Measurements from ENCODE around the gene LRWD1.
"Not testable (repeated sequence)": the region's sequence is repeated elsewhere in the genome, so short reads cannot be mapped to it uniquely, and the experiment has no call there.

The LRWD1 gene

GRCh38 chr7:102469351-102469971 is 4.7 kb downstream of the LRWD1 start:
- no peak for DNase-seq (ENCODE audit: low spot score)

DNA sequence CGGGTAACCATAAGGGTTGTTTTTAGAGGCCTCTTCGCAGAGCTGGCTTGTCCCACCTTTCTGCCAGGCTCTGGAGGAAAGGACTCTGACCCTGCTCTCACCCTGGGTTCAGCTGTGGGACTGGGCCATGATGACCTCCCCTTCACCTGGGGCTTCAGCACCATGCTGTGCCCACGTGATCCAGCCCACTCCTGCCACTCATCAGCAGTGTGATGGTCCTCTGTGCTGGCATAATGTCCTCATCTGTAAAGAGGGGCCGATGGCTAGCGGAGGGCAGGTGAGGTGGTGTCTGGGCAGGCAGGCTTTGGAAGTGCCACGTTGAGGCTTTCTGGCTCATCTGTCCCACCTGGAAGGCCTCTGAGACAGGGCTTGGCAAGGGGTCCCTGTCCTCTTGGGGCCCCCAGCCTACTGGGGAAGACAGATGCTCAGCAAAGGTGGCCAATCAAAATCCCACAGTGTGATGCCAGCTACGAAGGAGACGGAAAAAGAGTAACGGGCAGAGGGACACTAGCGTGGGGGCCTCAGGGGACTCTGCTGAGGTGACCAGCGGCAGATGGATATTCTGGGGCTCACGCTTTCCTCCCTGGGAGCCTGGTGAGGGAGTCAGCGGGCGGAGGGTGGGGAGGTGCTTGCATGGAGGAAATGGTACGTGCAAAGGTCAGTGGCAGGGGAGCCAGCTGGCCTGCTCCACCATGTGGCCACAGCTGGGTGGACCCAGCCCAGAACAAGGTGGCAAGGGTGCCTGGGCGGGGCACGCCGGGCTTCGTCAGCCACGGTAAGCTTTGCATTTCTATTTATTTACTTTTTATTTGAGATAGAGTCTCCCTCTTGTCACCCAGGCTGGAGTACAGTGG is 5.4 kb downstream of the LRWD1 start:
- DNase-seq (ENCODE audit: low spot score), result no peak

DNA sequence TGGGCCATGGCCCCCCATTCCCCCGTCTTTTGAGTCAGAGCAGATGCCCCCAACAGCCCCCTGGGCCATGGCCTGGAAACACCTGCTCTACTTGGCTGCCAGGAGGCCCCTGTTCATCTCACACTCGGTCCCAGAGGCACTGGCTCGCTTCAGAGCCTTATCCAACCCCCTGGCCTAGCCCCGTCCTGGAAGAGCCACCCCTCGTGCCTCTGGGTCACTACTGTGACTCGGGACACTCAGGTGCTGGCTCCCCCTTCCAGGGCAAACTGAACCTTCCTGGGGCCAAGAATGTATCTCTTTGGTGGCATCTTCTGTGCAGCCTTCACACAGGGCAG is 7.0 kb downstream of the LRWD1 start:
- DNase-seq (ENCODE audit: low spot score), result no peak

DNA sequence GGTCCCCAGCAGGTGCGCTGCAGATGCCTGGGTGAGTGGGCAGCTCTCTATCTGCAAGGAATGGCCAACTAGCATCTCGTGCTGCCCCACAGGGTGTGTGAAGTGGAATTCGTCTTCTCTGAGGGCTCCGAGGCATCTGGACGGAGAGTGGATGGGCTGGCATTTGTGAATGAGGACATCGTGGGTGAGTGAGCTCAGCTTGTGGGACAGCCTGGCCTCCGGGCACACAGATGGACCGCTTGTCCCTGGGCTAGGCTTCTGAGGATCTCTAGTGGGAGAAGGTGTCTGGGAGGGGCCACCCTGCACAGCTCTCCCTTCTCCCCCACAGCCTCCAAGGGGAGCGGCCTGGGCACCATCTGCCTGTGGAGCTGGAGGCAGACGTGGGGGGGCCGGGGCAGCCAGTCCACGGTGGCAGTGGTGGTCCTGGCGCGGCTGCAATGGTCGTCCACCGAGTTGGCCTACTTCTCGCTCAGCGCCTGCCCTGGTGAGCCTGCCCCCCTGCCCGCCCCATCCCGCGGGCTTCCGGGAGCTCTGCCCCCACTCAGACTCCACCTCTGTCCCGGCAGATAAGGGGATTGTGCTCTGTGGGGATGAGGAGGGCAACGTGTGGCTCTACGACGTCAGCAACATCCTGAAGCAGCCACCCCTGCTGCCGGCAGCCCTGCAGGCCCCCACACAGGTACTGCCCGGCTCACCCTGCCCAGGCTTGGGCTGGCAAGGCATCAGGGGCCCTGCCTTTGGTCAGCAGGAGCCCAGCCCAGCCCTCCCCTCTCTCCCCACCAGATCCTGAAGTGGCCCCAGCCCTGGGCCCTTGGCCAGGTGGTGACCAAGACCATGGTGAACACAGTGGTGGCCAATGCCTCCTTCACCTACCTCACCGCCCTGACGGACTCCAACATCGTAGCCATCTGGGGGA is 7.6 kb downstream of the LRWD1 start:
- no peak for DNase-seq (ENCODE audit: low spot score)

DNA sequence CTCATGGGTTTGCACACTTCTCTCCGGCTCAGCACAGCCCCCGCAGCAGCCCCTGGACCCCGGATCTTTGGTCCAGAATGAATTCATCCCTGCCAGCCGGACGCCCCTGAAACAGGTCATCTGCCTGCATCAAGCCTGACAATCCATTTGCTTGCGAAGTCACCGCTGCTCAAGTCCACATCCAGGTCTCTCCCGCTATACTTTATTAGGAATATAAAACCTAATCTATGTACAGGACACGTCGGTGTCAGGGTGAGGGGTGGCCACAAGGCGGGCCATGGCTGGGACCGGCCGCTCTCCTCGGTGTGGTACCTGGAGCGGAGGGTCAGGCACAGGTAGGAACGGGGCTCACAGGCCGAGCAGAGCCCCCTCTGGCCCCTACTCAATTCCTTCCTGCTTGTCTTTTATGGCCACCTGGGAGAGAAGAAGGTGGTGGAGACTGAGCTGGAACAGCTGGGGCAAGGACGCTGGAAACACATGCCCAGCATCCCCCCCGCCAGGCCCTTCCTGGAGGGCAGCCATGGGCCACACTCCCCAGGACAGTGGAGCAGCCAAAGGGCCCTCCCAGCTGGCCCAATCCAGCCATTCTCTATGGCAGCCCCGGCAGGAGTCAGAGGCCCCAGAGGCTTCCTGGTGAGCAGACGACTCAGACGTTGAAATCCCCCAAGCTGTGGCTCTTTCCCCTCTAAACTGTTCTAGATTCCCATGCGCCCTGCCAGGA is 8.6 kb downstream of the LRWD1 start:
- DNase-seq (ENCODE audit: low spot score), result no peak

- DNase-seq (ENCODE audit: low spot score), result not testable (repeated sequence)
Observed at GRCh38 chr7:102474116-102474515, 9.3 kb downstream of the LRWD1 start.

- DNase-seq (ENCODE audit: low spot score), result not testable (repeated sequence)
Observed at GRCh38 chr7:102474736-102475435, 10.1 kb downstream of the LRWD1 start.

- not testable (repeated sequence) for DNase-seq (ENCODE audit: low spot score)
Observed at GRCh38 chr7:102478314-102479208, 13.8 kb downstream of the LRWD1 start, which contains the start of gene POLR2J. Gene POLR2J, minus strand, starts transcription at chr7:102478922. Its CDS starts 62 bp downstream, at chr7:102478860.

DNA sequence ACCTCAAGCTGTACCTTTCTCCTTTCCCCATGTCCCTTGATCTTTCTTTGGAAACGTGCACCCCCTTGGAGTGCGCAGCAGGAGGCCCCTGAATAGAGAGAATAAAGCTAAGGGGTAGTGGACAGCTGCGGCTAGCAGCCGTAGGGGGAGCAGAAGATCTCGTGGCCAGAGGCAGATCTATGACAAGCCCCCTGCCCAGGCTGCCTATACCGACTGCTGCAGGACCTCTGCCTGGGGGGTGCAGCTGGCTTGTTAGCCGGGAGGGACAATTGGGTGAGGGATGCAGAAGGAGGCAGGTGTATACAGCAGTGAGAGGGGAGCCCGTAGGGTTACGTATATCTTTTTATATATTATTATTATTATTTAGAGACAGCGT is 14.4 kb downstream of the LRWD1 start:
- DNase-seq (ENCODE audit: low spot score), result not testable (repeated sequence)

GRCh38 chr7:102479982-102480637 is 15.3 kb downstream of the LRWD1 start:
- DNase-seq (ENCODE audit: low spot score), result not testable (repeated sequence)

DNA sequence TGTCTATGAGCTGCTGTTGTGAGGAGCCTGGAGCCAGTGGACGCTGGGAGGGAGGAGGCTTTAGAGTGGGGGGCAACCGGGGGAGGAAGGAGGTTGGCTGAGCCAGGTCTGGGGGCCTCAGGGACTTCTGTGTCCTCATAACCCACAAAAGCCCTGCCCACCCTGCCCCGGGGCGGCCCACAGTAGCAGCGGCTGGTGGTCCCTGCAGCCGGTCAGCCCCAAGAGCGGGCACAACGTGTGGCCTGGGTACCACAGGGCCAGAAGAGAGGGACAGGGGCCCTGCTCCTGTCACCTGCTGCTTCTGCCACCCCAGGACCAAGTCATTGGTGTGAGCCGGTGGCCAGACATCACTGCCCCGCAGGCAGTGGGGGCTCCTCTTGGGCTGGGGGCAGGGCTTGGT is 17.2 kb downstream of the LRWD1 start:
- DNase-seq (ENCODE audit: low spot score), result not testable (repeated sequence)

GRCh38 chr7:102484317-102484716 is 19.5 kb downstream of the LRWD1 start:
- not testable (repeated sequence) for DNase-seq (ENCODE audit: low spot score)

DNA sequence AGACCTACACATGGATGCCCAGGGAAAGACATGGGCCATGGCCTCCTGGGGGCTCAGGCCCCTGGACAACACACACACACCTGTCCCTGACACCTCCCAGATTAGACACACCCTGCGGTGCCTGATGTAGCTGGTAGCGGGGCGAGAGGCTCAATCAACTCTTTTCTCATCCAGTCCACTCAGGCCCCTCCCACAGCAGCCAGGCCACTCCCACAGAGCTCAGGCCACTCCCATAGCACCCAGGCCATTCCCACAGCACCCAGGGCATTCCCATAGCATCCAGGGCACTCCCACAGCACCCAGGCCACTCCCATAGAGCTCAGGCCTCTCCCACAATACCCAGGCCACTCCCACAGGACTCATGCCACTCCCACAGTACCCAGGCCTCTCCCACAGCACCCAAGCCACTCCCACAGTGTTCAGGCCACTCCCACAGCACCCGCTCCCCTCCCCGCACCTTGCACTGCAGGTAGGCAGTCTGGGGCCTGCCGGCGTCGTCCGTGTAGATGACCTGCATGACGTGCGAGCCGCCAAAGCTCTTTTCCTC is 25.8 kb downstream of the LRWD1 start:
- not testable (repeated sequence) for DNase-seq (ENCODE audit: low spot score)

DNA sequence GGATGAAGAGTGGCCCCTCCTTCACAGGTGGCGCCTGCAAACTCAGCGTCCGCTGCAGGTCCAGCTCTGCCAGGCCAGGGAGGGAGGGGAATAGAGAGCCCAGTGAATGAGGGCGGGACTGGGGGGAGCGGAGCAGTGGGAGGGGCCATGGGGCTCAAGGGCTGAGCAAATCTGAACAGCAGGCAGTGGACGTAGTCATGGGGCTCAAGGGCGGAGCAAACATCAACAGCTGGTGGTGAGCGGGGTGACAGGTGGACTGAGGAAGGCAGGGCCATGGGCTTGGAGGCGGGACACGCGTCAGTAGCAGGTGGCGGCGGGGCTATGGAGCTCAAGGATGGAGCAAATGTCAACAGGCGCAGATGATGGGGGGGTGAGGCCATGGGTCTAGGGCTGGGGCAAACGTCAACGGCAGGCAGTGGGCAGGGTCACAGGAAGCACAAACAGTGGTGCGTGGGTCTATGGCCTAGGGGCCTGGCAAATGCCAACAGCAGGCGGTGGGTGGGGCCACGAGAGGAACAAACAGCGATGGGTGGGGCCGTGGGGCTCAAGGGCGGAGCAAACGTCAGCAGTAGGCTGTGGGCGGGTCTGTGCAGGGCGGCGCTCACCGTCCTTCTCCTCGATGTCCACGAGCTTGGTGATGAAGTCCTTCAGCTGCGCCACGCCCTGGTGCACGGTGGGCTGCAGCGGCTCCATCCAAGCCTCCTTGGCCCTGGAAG is 28.6 kb downstream of the LRWD1 start:
- not testable (repeated sequence) for DNase-seq (ENCODE audit: low spot score)

DNA sequence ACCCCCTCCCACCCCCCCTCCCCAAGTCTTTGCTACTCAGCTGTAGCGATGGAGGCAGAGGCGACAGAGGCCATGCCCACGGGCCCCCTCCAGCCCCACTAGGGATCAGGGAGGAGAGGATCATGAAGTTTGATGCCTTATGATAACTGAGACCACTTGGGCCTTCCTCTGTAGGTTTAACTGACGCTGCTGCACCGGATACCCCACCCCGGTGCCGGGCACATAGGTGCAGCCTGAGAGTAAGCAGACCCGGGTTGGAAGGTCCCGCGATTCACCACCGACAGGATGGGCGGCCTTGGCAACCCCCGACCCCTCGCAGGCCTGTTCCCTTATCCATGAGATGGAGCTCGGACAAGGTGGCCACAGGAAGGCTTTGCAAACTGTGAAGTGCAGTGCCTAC is 29.2 kb downstream of the LRWD1 start:
- DNase-seq (ENCODE audit: low spot score), result not testable (repeated sequence)

DNA sequence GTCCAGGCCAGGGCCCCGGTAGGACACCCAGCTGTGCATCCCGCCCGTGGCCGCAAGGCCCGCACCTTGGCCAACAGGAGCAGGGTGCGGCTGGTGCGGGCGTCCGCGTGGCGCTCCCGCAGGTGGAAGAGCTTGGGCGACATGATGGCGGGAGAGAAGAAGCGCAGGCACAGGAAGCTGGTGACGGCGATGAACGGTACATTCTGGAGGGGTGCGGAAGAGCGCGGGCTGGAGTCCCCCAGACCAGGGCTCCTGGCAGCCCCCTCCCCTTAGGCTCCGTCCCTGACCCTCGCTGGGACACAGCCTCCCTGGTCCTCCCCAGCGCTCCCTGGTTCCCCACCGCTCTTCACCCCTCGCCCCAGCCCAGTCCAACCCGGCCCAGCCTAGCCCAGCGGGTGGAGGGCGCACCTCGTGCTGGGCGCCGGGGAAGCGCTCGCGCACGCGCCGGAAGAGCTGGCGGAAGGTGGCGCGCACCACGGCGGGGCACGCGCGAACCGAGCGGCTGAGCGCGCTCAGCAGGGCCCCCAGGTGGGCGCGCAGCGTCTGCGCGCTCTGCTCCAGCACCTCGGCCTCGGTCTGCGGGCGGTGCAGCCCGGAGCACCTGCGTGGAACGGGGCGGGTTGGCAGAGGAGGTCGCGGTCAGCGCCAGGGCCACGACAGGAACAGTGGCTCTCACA is 29.8 kb downstream of the LRWD1 start:
- not testable (repeated sequence) for DNase-seq (ENCODE audit: low spot score)

GRCh38 chr7:102496861-102497260 is 32.1 kb downstream of the LRWD1 start:
- DNase-seq (ENCODE audit: low spot score), result not testable (repeated sequence)

DNA sequence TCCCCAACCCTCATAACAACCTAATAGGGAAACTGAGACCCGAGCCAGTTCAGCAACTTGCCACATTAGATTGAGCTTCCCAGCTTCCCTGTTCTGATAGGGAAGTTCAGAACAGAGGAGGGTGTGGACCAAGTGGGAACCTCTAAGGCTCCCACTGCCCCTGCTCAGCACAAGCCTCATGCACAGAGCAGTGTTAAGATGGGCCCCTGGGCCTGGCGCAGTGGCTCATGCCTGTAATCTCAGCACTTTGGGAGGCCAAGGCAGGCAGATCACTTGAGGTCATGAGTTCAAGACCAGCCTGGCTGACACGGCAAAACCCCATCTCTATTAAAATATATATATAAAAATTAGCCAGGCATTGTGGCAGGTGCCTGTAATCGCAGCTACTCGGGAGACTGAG is 32.5 kb downstream of the LRWD1 start:
- not testable (repeated sequence) for DNase-seq (ENCODE audit: low spot score)

All from SW480 (cell line).